Vagina (tissue), 2 donors: ENCODE data around the gene PFN4. TPM values are rescaled to one million over a fixed set of nuclear protein-coding genes. Genes with fewer than 3 reads are reported as not detected.
A peak's percentile ranks its signal among the peaks of the same experiment; 100 is the strongest.

Experiments used
- DNase-seq, 2 donors: peaks; one replicate each; pipeline ENCODE4 v3.0.0-alpha.2; 2017; ENCODE audit errors: extremely low spot score in 2 of 2
- H3K27ac ChIP-seq: fragments of 200-600 bp; sonication (generic); one replicate; pipeline ENCODE4 v1.5.1; 2019
- H3K27me3 ChIP-seq: fragments of 200-600 bp; sonication (generic); one replicate; pipeline ENCODE4 v1.5.1; 2019
- H3K36me3 ChIP-seq, 2 donors: fragments of 200-600 bp; sonication (generic); one replicate each; pipeline ENCODE4 v1.5.1; 2017 to 2019
- H3K4me1 ChIP-seq: fragments of 200-600 bp; sonication (generic); one replicate; pipeline ENCODE4 v1.5.1; 2019
- H3K4me3 ChIP-seq, 2 donors: fragments of 200-600 bp; sonication (generic); 1 replicate in 1 of 2; 2 replicates in 1 of 2; pipeline ENCODE4 v1.5.1; 2016 to 2019
- H3K9me3 ChIP-seq: fragments of 200-600 bp; sonication (generic); one replicate; pipeline ENCODE4 v1.5.1; 2019
- POLR2A ChIP-seq, 2 donors: fragments of 450-650 bp; IDR thresholded peaks; one replicate each; pipeline ENCODE4 v1.6.1; 2017; ENCODE audit warnings: antibody characterized with exemption in 2 of 2, mild to moderate bottlenecking in 2 of 2, moderate library complexity in 2 of 2
- POLR2AphosphoS5 ChIP-seq, 2 donors: sonication (generic); formaldehyde crosslinking; IDR thresholded peaks; one replicate each; pipeline ENCODE4 v1.9.0; 2017; ENCODE audit warnings: antibody characterized with exemption in 2 of 2, mild to moderate bottlenecking in 2 of 2, low read depth in 1 of 2; ENCODE audit not compliant: insufficient read depth in 1 of 2
- intact Hi-C: fragments of 100-400 bp; cut with DNase I; formaldehyde crosslinking; loops from one replicate; pipeline ENCODE4 v1.15.1; 2023
- total RNA-seq: library from RNA; depleted of rRNA; stranded (reverse); fragments of >200 nt; gene quantifications from one replicate; pipeline ENCODE4 v1.2.3, GENCODE V29; 2016
- TF ChIP-seq, protein P1 (sequence below), 3 experiments: fragments of 450-650 bp in 2 of 3; fragments of 200-600 bp in 1 of 3; sonication (generic) in 1 of 3; IDR thresholded peaks; one replicate each; pipeline ENCODE4 v1.5.1; 2017 to 2019; ENCODE audit warnings: antibody characterized with exemption in 3 of 3, mild to moderate bottlenecking in 2 of 3, moderate library complexity in 2 of 3

PFN4 gene
- total RNA-seq, 1 donor from 2014 or later = not detected

- DNase-seq = no peak
Observed at GRCh38 chr2:24080701-24081100, 42.4 kb downstream of the PFN4 start.

GRCh38 chr2:24077879-24078278 is 45.3 kb downstream of the PFN4 start:
- Histone ChIP-seq H3K9me3 (no peaks in the 10 kb centered on the region), H3K36me3 (peaks cover 0 to 25% of the 10 kb centered on the region in 2 donors), H3K4me1 (peaks cover 25% of the 10 kb centered on the region), H3K4me3 (peak overlapping the region; percentile 66 to 87), H3K27ac (peak overlapping the region; percentile 94), H3K27me3 (no peaks in the 10 kb centered on the region)
- no peak for DNase-seq
- TF ChIP-seq POLR2A (IDR thresholded peaks at IDR 0.05) = no peak
- TF ChIP-seq, protein P1, sequence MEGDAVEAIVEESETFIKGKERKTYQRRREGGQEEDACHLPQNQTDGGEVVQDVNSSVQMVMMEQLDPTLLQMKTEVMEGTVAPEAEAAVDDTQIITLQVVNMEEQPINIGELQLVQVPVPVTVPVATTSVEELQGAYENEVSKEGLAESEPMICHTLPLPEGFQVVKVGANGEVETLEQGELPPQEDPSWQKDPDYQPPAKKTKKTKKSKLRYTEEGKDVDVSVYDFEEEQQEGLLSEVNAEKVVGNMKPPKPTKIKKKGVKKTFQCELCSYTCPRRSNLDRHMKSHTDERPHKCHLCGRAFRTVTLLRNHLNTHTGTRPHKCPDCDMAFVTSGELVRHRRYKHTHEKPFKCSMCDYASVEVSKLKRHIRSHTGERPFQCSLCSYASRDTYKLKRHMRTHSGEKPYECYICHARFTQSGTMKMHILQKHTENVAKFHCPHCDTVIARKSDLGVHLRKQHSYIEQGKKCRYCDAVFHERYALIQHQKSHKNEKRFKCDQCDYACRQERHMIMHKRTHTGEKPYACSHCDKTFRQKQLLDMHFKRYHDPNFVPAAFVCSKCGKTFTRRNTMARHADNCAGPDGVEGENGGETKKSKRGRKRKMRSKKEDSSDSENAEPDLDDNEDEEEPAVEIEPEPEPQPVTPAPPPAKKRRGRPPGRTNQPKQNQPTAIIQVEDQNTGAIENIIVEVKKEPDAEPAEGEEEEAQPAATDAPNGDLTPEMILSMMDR (IDR thresholded peaks at IDR 0.05) = no peak
- TF ChIP-seq POLR2AphosphoS5 (IDR thresholded peaks at IDR 0.05; ENCODE audit: insufficient read depth in 1 of 2, low read depth in 1 of 2) = no peak
- intact Hi-C loops = no loop called here

More at GRCh38 chr2:24080701-24081100, 42.4 kb downstream of the PFN4 start:
- no peak overlapping the region for H3K27ac ChIP-seq
- intact Hi-C loops = no loop called here
- peaks cover 0 to 18% of the 10 kb centered on the region in 2 donors for H3K36me3 ChIP-seq
- no peak overlapping the region for H3K4me3 ChIP-seq
- H3K27me3 ChIP-seq = no peaks in the 10 kb centered on the region
- TF ChIP-seq, protein P1 (IDR thresholded peaks at IDR 0.05) = no peak
- no peak for TF ChIP-seq POLR2A (IDR thresholded peaks at IDR 0.05)
- no peak for TF ChIP-seq POLR2AphosphoS5 (IDR thresholded peaks at IDR 0.05; ENCODE audit: insufficient read depth in 1 of 2, low read depth in 1 of 2)
- peaks cover 22% of the 10 kb centered on the region for H3K4me1 ChIP-seq
- no peaks in the 10 kb centered on the region for H3K9me3 ChIP-seq

GRCh38 chr2:24077535-24077877 is 45.6 kb downstream of the PFN4 start:
- intact Hi-C loops = no loop called here
- no peak for TF ChIP-seq POLR2AphosphoS5 (IDR thresholded peaks at IDR 0.05; ENCODE audit: insufficient read depth in 1 of 2, low read depth in 1 of 2)
- TF ChIP-seq POLR2A (IDR thresholded peaks at IDR 0.05) = no peak
- TF ChIP-seq, protein P1 (IDR thresholded peaks at IDR 0.05) = no peak
- peaks cover 25% of the 10 kb centered on the region for H3K4me1 ChIP-seq
- peaks cover 0 to 25% of the 10 kb centered on the region in 2 donors for H3K36me3 ChIP-seq
- no peaks in the 10 kb centered on the region for H3K9me3 ChIP-seq
- H3K4me3 ChIP-seq = peak overlapping the region; percentile 66 to 87
- peak overlapping the region; percentile 94 for H3K27ac ChIP-seq
- no peaks in the 10 kb centered on the region for H3K27me3 ChIP-seq
- peak in 1 of 2 donors; percentile 89 for DNase-seq

DNA sequence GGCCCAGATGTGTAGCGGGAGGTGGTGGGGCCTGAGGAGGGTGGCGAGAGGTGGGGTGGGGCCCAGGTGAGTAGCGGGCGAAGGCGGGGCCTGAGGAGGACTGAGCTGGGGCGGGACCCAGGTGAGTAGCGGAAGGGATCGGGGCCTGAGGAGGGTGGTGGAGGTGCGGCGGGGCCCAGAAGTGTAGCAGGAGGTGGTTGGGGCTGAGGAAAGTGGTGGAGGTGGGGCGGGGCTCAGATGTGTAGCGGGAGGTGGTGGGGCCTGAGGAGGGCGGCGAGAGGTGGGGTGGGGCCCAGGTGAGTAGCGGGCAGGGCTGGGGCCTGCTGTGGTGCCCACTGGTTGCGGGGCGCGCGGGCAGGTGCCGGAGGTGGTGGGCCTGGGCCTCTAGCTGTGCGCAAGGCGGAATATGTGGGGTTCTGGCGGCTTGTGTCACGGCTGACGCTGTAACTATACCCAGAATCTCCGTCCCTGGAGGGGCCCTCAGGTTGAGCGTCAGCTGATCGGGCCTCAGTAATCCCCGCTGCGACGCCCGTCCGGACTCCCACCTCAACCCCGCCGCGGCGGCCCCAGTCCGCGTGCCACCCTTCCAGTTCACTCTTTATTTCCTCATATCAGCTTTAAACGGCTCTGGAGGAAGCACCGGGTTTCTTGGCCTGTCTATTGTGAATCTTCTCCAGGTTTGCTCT is 46.1 kb downstream of the PFN4 start:
- TF ChIP-seq POLR2A (IDR thresholded peaks at IDR 0.05) (no peak), POLR2AphosphoS5 (IDR thresholded peaks at IDR 0.05; ENCODE audit: insufficient read depth in 1 of 2, low read depth in 1 of 2) (peak in 1 of 2 donors; percentile 53)
- TF ChIP-seq, protein P1 (IDR thresholded peaks at IDR 0.05) = no peak
- Histone ChIP-seq H3K36me3 (peaks cover 0 to 23% of the 10 kb centered on the region in 2 donors), H3K4me1 (peaks cover 25% of the 10 kb centered on the region), H3K9me3 (no peaks in the 10 kb centered on the region), H3K27me3 (no peaks in the 10 kb centered on the region), H3K27ac (peak overlapping the region; percentile 94), H3K4me3 (peak overlapping the region; percentile 66 to 87)
- intact Hi-C loops = no loop called here
- no peak for DNase-seq
